ENCODE measurements around the gene ANKFN1. TPM values are rescaled to one million over a fixed set of nuclear protein-coding genes. Genes with fewer than 3 reads are reported as not detected.

ANKFN1 gene
- total RNA-seq, 4 donors from 2014 or later = 0.16 to 0.27 TPM; not detected in 2

- DNase-seq (no peak), ATAC-seq (no peak)
- no peaks in the 10 kb centered on the region for H3K4me1 ChIP-seq
- in situ Hi-C loops (cut with MboI; ENCODE audit: low sequenced_read_pairs in 4 of 4) = loop anchor here in 2 of 4 donors (25.0 kb wide), 1 partner anchor 163 kb away; no protein-coding TSS in a partner anchor
- H3K27me3 ChIP-seq = peaks cover 0 to 5% (median 0%) of the 10 kb centered on the region in 3 donors
- no peak for TF ChIP-seq CTCF (IDR thresholded peaks at IDR 0.05 in 4 of 5, conservative IDR thresholded peaks at IDR 0.05 in 1 of 5)
- TF ChIP-seq POLR2A (IDR thresholded peaks at IDR 0.05) = no peak
- H3K36me3 ChIP-seq = no peaks in the 10 kb centered on the region
- no peak overlapping the region for H3K27ac ChIP-seq
- intact Hi-C loops (cut with DNase I; ENCODE audit: low total_unique reads) = no loop called here
- no peak overlapping the region for H3K4me3 ChIP-seq
- H3K9me3 ChIP-seq = no peaks in the 10 kb centered on the region
Measured at GRCh38 chr17:56149266-56150036, 3.8 kb upstream of the ANKFN1 start.

DNA sequence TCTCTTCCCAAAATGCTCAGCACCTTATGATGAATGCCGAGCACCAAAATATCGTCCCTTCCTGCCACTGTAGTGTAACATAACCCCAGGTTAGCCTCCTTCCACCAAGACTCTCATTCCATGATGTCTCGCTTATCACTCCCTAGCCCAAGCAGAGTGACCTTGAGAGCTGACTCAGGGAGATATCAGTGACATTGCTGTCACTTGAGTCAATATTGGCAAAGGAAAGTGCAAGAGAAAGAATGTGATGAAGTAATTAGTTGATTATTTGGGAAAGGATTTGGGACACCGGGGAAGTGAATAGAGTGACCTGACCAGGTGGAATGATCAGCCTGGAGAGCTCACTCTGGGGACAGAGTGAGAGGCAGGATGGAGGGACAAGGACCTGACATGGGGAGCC, 2.6 kb upstream of the ANKFN1 start:
- H3K27me3 ChIP-seq = peaks cover 0 to 5% (median 0%) of the 10 kb centered on the region in 3 donors
- no peaks in the 10 kb centered on the region for H3K4me1 ChIP-seq
- no peak overlapping the region for H3K4me3 ChIP-seq
- TF ChIP-seq POLR2A (IDR thresholded peaks at IDR 0.05) (no peak), CTCF (IDR thresholded peaks at IDR 0.05 in 4 of 5, conservative IDR thresholded peaks at IDR 0.05 in 1 of 5) (no peak)
- intact Hi-C loops (cut with DNase I; ENCODE audit: low total_unique reads) (no loop called here), in situ Hi-C loops (cut with MboI; ENCODE audit: low sequenced_read_pairs in 4 of 4) (no loop called here)
- ATAC-seq (no peak), DNase-seq (no peak)
- no peaks in the 10 kb centered on the region for H3K9me3 ChIP-seq
- H3K36me3 ChIP-seq = no peaks in the 10 kb centered on the region
- no peak overlapping the region for H3K27ac ChIP-seq

- no peaks in the 10 kb centered on the region for H3K27me3 ChIP-seq
- H3K4me3 ChIP-seq = no peak overlapping the region
- TF ChIP-seq CTCF (IDR thresholded peaks at IDR 0.05 in 4 of 5, conservative IDR thresholded peaks at IDR 0.05 in 1 of 5) (no peak), POLR2A (IDR thresholded peaks at IDR 0.05) (no peak)
- in situ Hi-C loops (cut with MboI; ENCODE audit: low sequenced_read_pairs in 4 of 4) (no loop called here), intact Hi-C loops (cut with DNase I; ENCODE audit: low total_unique reads) (no loop called here)
- no peak for ATAC-seq
- H3K27ac ChIP-seq = no peak overlapping the region
- DNase-seq = no peak
- no peaks in the 10 kb centered on the region for H3K36me3 ChIP-seq
- no peaks in the 10 kb centered on the region for H3K4me1 ChIP-seq
- no peaks in the 10 kb centered on the region for H3K9me3 ChIP-seq
Measured at GRCh38 chr17:56157845-56158244, 4.6 kb downstream of the ANKFN1 start.

GRCh38 chr17:56158344-56158743, 5.1 kb downstream of the ANKFN1 start:
- ATAC-seq (no peak), DNase-seq (no peak)
- in situ Hi-C loops (cut with MboI; ENCODE audit: low sequenced_read_pairs in 4 of 4) = no loop called here
- intact Hi-C loops (cut with DNase I; ENCODE audit: low total_unique reads) = no loop called here
- Histone ChIP-seq H3K4me3 (no peak overlapping the region), H3K27me3 (no peaks in the 10 kb centered on the region), H3K27ac (no peak overlapping the region), H3K4me1 (no peaks in the 10 kb centered on the region), H3K9me3 (no peaks in the 10 kb centered on the region), H3K36me3 (no peaks in the 10 kb centered on the region)
- TF ChIP-seq CTCF (IDR thresholded peaks at IDR 0.05 in 4 of 5, conservative IDR thresholded peaks at IDR 0.05 in 1 of 5) = no peak
- no peak for TF ChIP-seq POLR2A (IDR thresholded peaks at IDR 0.05)
